ENCODE results near the gene KDM5C.
"Not testable (repeated sequence)": the region's sequence is repeated elsewhere in the genome, so short reads cannot be mapped to it uniquely, and the experiment has no call there.

Gene KDM5C

GRCh38 chrX:53188763-53189162 lies 36.2 kb downstream of the KDM5C start:
- no peaks in the 10 kb centered on the region for H3K9me3 Mint-ChIP-seq
- no peak overlapping the region for H3K4me3 Mint-ChIP-seq
- H3K27me3 Mint-ChIP-seq (ENCODE audit: low read depth): no peaks in the 10 kb centered on the region
- no peaks in the 10 kb centered on the region for H3K36me3 Mint-ChIP-seq (ENCODE audit: low read depth)
- H3K4me1 Mint-ChIP-seq (ENCODE audit: low read depth): peaks cover 2% of the 10 kb centered on the region
- no peak overlapping the region for H3K27ac Mint-ChIP-seq

DNA sequence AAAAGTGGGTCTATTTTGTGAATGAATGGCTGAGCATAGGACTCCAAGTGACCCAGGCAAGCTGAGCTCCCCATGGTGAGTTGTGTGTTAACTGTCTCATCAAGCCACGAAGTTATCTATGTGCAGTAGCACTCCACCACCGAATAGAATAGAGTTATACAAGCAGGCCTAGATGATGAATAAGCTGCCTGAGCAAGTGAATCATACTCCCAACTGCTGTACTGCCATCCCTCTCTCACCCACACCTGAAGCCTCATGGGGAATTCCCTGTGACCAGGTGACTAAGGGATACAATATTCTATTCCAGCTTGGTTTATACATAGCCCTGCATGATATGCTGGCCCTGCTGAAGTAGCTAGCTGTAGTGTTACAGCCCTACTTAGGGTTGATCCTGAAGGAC lies 38.7 kb downstream of the KDM5C start:
- H3K36me3 Mint-ChIP-seq (ENCODE audit: low read depth): no peaks in the 10 kb centered on the region
- no peaks in the 10 kb centered on the region for H3K27me3 Mint-ChIP-seq (ENCODE audit: low read depth)
- no peaks in the 10 kb centered on the region for H3K9me3 Mint-ChIP-seq
- no peak overlapping the region for H3K4me3 Mint-ChIP-seq
- peaks cover 2% of the 10 kb centered on the region for H3K4me1 Mint-ChIP-seq (ENCODE audit: low read depth)
- H3K27ac Mint-ChIP-seq: no peak overlapping the region

DNA sequence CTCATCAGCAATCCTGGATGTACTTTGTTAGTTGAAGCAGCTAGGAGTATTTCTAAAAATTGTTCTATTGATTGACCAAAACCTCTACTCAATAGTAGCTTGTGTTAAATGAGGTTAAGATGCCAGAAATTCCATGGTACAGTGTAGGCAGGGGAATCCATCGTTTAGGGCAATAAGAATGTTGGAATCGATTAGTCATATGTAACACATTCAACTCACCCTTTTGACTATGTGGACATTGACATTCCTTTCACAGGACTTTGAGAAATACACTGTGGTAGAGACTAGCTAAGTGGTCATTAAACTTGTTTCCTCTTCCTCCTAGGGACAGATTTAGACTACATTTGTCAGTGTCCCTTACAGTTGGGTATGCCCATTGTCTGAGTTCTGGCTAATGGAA lies 40.2 kb downstream of the KDM5C start:
- Mint-ChIP-seq H3K27ac (no peak overlapping the region), H3K4me1 (ENCODE audit: low read depth) (no peaks in the 10 kb centered on the region)

DNA sequence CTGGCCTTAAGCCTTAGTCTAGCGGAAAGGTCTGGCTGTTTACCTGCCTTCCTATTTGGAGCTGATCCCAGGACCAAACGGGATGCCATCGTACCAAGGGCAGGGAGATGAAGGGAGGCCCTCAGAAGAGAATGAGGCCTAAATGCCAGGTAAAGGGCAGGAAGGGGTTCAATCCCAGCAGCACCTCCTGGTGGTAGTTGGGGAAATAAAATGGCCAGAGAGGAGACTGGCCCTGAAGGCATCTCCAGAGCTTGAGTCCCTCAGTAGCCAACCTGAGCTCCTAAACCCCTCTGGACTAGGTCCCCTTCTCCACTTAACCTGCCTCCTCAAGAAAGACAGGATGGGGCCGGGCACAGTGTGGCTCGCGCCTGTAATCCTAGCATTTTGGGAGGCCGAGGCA lies 53.7 kb downstream of the KDM5C start:
- no peaks in the 10 kb centered on the region for H3K27me3 Mint-ChIP-seq (ENCODE audit: low read depth)
- H3K4me3 Mint-ChIP-seq: no peak overlapping the region
- peaks cover 5% of the 10 kb centered on the region for H3K9me3 Mint-ChIP-seq
- peaks cover 3% of the 10 kb centered on the region for H3K36me3 Mint-ChIP-seq (ENCODE audit: low read depth)
- no peak overlapping the region for H3K27ac Mint-ChIP-seq
- H3K4me1 Mint-ChIP-seq (ENCODE audit: low read depth): no peaks in the 10 kb centered on the region

More for the DNA sequence above, 40.2 kb downstream of the KDM5C start:
- H3K4me3 Mint-ChIP-seq: no peak overlapping the region
- H3K27me3 Mint-ChIP-seq (ENCODE audit: low read depth): no peaks in the 10 kb centered on the region
- no peaks in the 10 kb centered on the region for H3K9me3 Mint-ChIP-seq
- no peaks in the 10 kb centered on the region for H3K36me3 Mint-ChIP-seq (ENCODE audit: low read depth)

GRCh38 chrX:53166103-53166502 lies 58.9 kb downstream of the KDM5C start:
- Mint-ChIP-seq H3K9me3 (no peaks in the 10 kb centered on the region), H3K27me3 (ENCODE audit: low read depth) (no peaks in the 10 kb centered on the region), H3K27ac (no peak overlapping the region), H3K4me1 (ENCODE audit: low read depth) (no peaks in the 10 kb centered on the region), H3K4me3 (no peak overlapping the region), H3K36me3 (ENCODE audit: low read depth) (no peaks in the 10 kb centered on the region)

- not testable (repeated sequence) for H3K27ac Mint-ChIP-seq; H3K4me1 Mint-ChIP-seq (ENCODE audit: low read depth); H3K27me3 Mint-ChIP-seq (ENCODE audit: low read depth); H3K9me3 Mint-ChIP-seq; H3K36me3 Mint-ChIP-seq (ENCODE audit: low read depth); H3K4me3 Mint-ChIP-seq
Measured at GRCh38 chrX:53164566-53164965, 60.4 kb downstream of the KDM5C start.

DNA sequence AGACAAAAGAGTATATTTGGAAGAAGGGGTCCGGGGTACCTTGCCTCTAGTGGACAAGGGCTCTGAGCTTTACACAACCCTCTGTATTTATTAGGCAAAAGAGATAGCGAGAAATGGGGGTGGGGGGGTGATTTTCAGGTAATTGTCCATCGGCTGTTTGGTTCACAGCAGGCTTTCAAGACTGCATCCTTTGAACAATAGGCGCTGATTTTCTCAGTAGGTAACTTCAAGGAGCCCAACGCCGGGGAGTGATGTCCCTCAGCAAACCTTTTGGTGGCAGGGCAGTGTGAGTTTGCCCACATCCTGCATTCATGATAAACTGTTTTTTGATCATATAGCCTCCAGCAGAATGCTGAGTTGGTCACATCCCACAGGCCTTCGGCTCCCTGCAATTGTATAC lies 61.6 kb downstream of the KDM5C start:
- no peaks in the 10 kb centered on the region for H3K36me3 Mint-ChIP-seq (ENCODE audit: low read depth)
- H3K4me3 Mint-ChIP-seq: no peak overlapping the region
- no peaks in the 10 kb centered on the region for H3K4me1 Mint-ChIP-seq (ENCODE audit: low read depth)
- no peak overlapping the region for H3K27ac Mint-ChIP-seq
- H3K27me3 Mint-ChIP-seq (ENCODE audit: low read depth): no peaks in the 10 kb centered on the region
- no peaks in the 10 kb centered on the region for H3K9me3 Mint-ChIP-seq

GRCh38 chrX:53160297-53160983 lies 64.6 kb downstream of the KDM5C start:
- Mint-ChIP-seq H3K36me3 (ENCODE audit: low read depth) (no peaks in the 10 kb centered on the region), H3K27me3 (ENCODE audit: low read depth) (no peaks in the 10 kb centered on the region), H3K4me1 (ENCODE audit: low read depth) (no peaks in the 10 kb centered on the region), H3K27ac (no peak overlapping the region), H3K4me3 (no peak overlapping the region), H3K9me3 (no peaks in the 10 kb centered on the region)

DNA sequence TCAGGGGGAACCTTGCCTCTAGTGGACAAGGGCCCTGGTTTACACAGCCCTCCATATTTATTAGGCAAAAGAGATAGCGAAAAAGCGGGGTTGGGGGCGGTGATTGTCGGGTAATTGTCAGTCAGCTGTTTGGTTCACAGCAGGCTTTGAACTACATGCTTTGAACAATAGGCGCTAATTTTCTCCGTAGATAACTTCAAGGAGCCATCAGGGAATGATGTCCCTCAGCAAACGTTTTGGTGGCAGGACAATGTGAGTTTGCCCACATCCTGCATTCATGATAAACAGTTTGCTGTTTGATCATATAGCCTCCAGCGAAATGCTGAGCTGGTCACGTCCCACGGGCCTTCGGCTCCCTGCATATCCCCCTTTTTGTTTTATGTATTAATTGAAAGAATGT lies 65.8 kb downstream of the KDM5C start:
- Mint-ChIP-seq H3K4me3 (no peak overlapping the region), H3K4me1 (ENCODE audit: low read depth) (no peaks in the 10 kb centered on the region), H3K27ac (no peak overlapping the region), H3K9me3 (no peaks in the 10 kb centered on the region), H3K36me3 (ENCODE audit: low read depth) (no peaks in the 10 kb centered on the region), H3K27me3 (ENCODE audit: low read depth) (no peaks in the 10 kb centered on the region)

DNA sequence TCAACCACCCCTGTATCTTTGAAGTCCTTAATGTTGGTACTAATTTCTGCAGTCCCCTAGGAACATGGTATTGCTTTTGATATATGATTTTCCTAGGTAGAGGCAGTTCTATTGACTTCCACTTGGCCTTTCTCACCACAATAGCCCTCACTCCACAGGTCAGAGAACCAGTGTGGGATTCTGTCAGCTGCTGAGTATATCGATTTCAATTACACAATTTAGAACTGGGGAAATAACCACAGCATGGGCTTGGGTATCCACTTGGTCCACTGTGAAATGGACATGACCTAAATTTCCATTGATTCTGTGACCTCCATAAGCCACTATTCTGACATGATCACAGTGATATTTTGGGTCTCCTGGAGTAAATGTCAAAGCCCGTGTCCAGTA lies 68.8 kb downstream of the KDM5C start:
- no peaks in the 10 kb centered on the region for H3K27me3 Mint-ChIP-seq (ENCODE audit: low read depth)
- H3K27ac Mint-ChIP-seq: no peak overlapping the region
- no peaks in the 10 kb centered on the region for H3K9me3 Mint-ChIP-seq
- no peaks in the 10 kb centered on the region for H3K4me1 Mint-ChIP-seq (ENCODE audit: low read depth)
- H3K4me3 Mint-ChIP-seq: no peak overlapping the region
- no peaks in the 10 kb centered on the region for H3K36me3 Mint-ChIP-seq (ENCODE audit: low read depth)

DNA sequence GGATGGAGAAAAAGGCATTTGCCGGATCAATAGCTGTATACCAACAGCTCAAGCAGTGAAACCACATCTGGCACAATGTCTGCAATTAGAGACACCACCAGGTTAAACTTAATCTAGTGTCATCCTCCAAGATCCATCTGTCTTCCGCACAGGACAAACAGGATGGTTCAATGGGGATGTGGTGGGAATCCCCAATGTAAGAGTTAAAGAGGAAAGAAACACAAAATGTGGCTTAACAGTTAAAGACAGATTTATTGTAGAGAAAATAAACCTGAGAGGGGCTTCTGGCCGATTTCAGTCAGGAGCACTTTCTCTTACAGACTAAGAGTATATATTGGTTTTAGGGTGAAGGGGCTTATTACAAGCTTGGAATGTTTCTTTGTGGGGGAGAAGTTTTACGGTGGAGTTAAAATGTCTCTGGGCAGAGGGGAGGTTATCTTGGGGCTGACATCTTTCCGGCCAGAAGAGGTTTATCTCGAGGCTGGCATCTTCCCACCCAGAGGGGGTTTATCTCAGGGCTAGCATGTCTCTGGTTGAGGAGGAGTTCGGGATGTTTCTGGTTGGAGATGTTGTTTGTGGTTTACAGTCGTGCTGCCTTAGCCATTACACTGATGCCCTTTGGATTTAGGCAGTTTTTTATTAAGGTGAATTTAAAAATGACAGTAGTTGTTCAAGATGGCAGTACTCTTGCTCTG lies 69.3 kb downstream of the KDM5C start:
- H3K27me3 Mint-ChIP-seq (ENCODE audit: low read depth): no peaks in the 10 kb centered on the region
- H3K4me3 Mint-ChIP-seq: no peak overlapping the region
- no peak overlapping the region for H3K27ac Mint-ChIP-seq
- no peaks in the 10 kb centered on the region for H3K4me1 Mint-ChIP-seq (ENCODE audit: low read depth)
- H3K36me3 Mint-ChIP-seq (ENCODE audit: low read depth): no peaks in the 10 kb centered on the region
- H3K9me3 Mint-ChIP-seq: no peaks in the 10 kb centered on the region

DNA sequence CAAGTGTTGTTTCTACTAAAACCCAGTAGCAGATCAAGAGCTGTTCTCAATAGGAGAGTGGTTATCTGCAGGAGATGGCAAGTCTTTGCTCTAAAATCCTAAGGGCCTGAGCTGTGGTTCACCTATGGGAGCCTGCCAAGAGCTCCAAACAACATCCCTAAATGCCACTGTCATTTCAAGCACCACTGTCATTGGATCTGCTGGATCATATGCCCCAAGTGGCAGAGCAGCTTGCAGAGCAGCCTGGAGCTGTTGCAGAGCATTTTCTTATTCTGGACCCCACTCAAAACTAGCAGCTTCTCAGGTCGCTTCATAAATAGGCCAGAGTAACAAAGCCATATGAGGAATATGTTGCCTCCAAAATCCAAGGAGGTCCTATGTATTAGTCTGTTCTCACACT lies 71.4 kb downstream of the KDM5C start:
- Mint-ChIP-seq H3K9me3 (no peaks in the 10 kb centered on the region), H3K36me3 (ENCODE audit: low read depth) (no peaks in the 10 kb centered on the region), H3K27ac (no peak overlapping the region), H3K27me3 (ENCODE audit: low read depth) (no peaks in the 10 kb centered on the region), H3K4me3 (no peak overlapping the region), H3K4me1 (ENCODE audit: low read depth) (no peaks in the 10 kb centered on the region)

All from T-helper 1 cell treated with Interleukin-12 subunit alpha and Interleukin-12 subunit beta and Interleukin-4 antibody, amounts not matched to agents 30 μg/mL and 1 μg/mL, for 36 hours (primary cell).